ENCODE measurements around the gene CARHSP1. TPM values are rescaled to one million over a fixed set of nuclear protein-coding genes. Genes with fewer than 3 reads are reported as not detected.

Gene CARHSP1
- total and polyA plus RNA-seq, 9 of the 15 experiments (the other 6 are each of a cell fraction or from before 2014, with no cell fraction given), result 5.8 to 114 (median 41.1) TPM

- TF ChIP-seq ARID4B (CRISPR knock-in tag; IDR thresholded peaks at IDR 0.05) (no peak), SMARCB1 (IDR thresholded peaks at IDR 0.05; ENCODE audit: insufficient read length, low read depth) (no peak), RBM15 (IDR thresholded peaks at IDR 0.05; ENCODE audit: insufficient read depth, low read length) (no peak), ZNF217 (CRISPR knock-in tag; IDR thresholded peaks at IDR 0.05) (no peak), STAT5A (IDR thresholded peaks at IDR 0.05; ENCODE audit: borderline replicate concordance, low read length) (no peak), ZKSCAN8 (CRISPR knock-in tag; IDR thresholded peaks at IDR 0.05) (no peak), SREBF2 (CRISPR knock-in tag; IDR thresholded peaks at IDR 0.05) (no peak), ZFP30 (CRISPR knock-in tag; IDR thresholded peaks at IDR 0.05; ENCODE audit: borderline replicate concordance) (no peak), E2F3 (CRISPR knock-in tag; IDR thresholded peaks at IDR 0.05) (no peak), ZNF133 (CRISPR knock-in tag; IDR thresholded peaks at IDR 0.05) (no peak), KDM1A (IDR thresholded peaks at IDR 0.05) (peak; percentile 50 to 82), KLF1 (tag; IDR thresholded peaks at IDR 0.05) (no peak)
- TF ChIP-seq, protein P1, sequence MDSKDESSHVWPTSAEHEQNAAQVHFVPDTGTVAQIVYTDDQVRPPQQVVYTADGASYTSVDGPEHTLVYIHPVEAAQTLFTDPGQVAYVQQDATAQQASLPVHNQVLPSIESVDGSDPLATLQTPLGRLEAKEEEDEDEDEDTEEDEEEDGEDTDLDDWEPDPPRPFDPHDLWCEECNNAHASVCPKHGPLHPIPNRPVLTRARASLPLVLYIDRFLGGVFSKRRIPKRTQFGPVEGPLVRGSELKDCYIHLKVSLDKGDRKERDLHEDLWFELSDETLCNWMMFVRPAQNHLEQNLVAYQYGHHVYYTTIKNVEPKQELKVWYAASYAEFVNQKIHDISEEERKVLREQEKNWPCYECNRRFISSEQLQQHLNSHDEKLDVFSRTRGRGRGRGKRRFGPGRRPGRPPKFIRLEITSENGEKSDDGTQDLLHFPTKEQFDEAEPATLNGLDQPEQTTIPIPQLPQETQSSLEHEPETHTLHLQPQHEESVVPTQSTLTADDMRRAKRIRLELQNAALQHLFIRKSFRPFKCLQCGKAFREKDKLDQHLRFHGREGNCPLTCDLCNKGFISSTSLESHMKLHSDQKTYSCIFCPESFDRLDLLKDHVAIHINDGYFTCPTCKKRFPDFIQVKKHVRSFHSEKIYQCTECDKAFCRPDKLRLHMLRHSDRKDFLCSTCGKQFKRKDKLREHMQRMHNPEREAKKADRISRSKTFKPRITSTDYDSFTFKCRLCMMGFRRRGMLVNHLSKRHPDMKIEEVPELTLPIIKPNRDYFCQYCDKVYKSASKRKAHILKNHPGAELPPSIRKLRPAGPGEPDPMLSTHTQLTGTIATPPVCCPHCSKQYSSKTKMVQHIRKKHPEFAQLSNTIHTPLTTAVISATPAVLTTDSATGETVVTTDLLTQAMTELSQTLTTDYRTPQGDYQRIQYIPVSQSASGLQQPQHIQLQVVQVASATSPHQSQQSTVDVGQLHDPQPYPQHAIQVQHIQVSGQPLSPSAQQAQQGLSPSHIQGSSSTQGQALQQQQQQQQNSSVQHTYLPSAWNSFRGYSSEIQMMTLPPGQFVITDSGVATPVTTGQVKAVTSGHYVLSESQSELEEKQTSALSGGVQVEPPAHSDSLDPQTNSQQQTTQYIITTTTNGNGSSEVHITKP (IDR thresholded peaks at IDR 0.05; ENCODE audit: partially characterized antibody), result no peak
- TF ChIP-seq, protein P2, sequence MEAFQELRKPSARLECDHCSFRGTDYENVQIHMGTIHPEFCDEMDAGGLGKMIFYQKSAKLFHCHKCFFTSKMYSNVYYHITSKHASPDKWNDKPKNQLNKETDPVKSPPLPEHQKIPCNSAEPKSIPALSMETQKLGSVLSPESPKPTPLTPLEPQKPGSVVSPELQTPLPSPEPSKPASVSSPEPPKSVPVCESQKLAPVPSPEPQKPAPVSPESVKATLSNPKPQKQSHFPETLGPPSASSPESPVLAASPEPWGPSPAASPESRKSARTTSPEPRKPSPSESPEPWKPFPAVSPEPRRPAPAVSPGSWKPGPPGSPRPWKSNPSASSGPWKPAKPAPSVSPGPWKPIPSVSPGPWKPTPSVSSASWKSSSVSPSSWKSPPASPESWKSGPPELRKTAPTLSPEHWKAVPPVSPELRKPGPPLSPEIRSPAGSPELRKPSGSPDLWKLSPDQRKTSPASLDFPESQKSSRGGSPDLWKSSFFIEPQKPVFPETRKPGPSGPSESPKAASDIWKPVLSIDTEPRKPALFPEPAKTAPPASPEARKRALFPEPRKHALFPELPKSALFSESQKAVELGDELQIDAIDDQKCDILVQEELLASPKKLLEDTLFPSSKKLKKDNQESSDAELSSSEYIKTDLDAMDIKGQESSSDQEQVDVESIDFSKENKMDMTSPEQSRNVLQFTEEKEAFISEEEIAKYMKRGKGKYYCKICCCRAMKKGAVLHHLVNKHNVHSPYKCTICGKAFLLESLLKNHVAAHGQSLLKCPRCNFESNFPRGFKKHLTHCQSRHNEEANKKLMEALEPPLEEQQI (IDR thresholded peaks at IDR 0.05), result no peak
These were observed 7.1 kb downstream of the CARHSP1 start (continued) for GRCh38 chr16:8861563-8862308.

All from K562 (cell line).